HCT116 (cell line): ENCODE measurements around the gene GPATCH2L. TPM values are rescaled to one million over a fixed set of nuclear protein-coding genes. Genes with fewer than 3 reads are reported as not detected.

ENCODE experiments used
- ATAC-seq: fragments of 200-7000 bp; cut with Tn5 transposase; 2 replicates; pipeline ENCODE4 v1.9.1; 2020; ENCODE audit warnings: mild to moderate bottlenecking, moderate library complexity
- BruUV-seq: library from RNA; stranded (reverse); fragments of 400-500 nt; replicated peaks from 2 replicates; lab custom pipeline; 2021; lab: Mats Ljungman, UMichigan
- CTCF ChIA-PET: fragments of 300-600 bp; sonication (Branson Sonifier 250); formaldehyde crosslinking; loops from one replicate; lab custom pipeline; 2021; ENCODE audit warnings: antibody characterized with exemption; lab: Charles Lee
- POLR2A ChIA-PET: fragments of 300-600, 350-600 bp; sonication (Branson Sonifier 250); formaldehyde crosslinking; loops from one replicate; lab custom pipeline; 2021; ENCODE audit warnings: antibody characterized with exemption; lab: Charles Lee
- RAD21 ChIA-PET, 2 experiments: fragments of 300-600 bp; sonication (Branson Sonifier 250); formaldehyde crosslinking; loops; one replicate each; lab custom pipeline; 2023; ENCODE audit warnings: low total read pairs in 2 of 2; ENCODE audit not compliant: uncharacterized antibody in 2 of 2, unreplicated experiment in 2 of 2, low non-redundant PET in 1 of 2; lab: Charles Lee
- DNase-seq: peaks from one replicate; pipeline ENCODE4 v3.0.0-alpha.2; 2010; ENCODE audit warnings: low read depth, low spot score
- H2AFZ ChIP-seq: fragments of 200-600 bp; shearing (Covaris generic), sonication (generic); 2 replicates; pipeline ENCODE4 v1.6.1; 2017; ENCODE audit warnings: low read depth, mixed run types, mixed read lengths, antibody characterized with exemption, low read length; ENCODE audit not compliant: poor library complexity, severe bottlenecking
- H3K27ac ChIP-seq: 2 replicates; pipeline ENCODE4 v1.5.1; 2012; ENCODE audit warnings: low read depth, low read length
- H3K27me3 ChIP-seq: fragments of 200-600 bp; sonication (generic); 2 replicates; pipeline ENCODE4 v1.6.1; 2016; ENCODE audit warnings: mixed run types, low read length, mixed read lengths; ENCODE audit not compliant: insufficient read depth
- H3K36me3 ChIP-seq, 2 experiments: fragments of 200-500 bp in 1 of 2; fragments of 200-600 bp in 1 of 2; sonication (Bioruptor generic) in 1 of 2; sonication (generic) in 1 of 2; 2 replicates each; pipeline versions ENCODE4 v1.5.1 to v1.6.1; 2014 to 2016; ENCODE audit warnings: low read length in 2 of 2, inconsistent platforms in 1 of 2, mixed read lengths in 1 of 2, mixed run types in 1 of 2; ENCODE audit not compliant: insufficient read depth in 2 of 2, control insufficient read depth in 1 of 2
- H3K4me1 ChIP-seq, 2 experiments: fragments of 200-600 bp in 1 of 2; sonication (generic) in 1 of 2; 2 replicates each; pipeline versions ENCODE4 v1.5.1 to v1.6.1; 2012 to 2017; ENCODE audit warnings: low read length in 2 of 2, inconsistent platforms in 1 of 2, mild to moderate bottlenecking in 1 of 2, mixed read lengths in 1 of 2, mixed run types in 1 of 2, moderate library complexity in 1 of 2; ENCODE audit not compliant: insufficient read depth in 2 of 2, control insufficient read depth in 1 of 2
- H3K4me2 ChIP-seq: fragments of 200-600 bp; sonication (generic); 2 replicates; pipeline ENCODE4 v1.6.1; 2017; ENCODE audit warnings: mixed run types, low read length, mixed read lengths
- H3K4me3 ChIP-seq, 2 experiments: fragments of 200-600 bp in 1 of 2; sonication (generic) in 1 of 2; replicated peaks in 1 of 2; 2 replicates each; pipeline ENCODE4 v1.5.1; 2011 to 2016; ENCODE audit warnings: low read length in 2 of 2, control low read depth in 1 of 2, low read depth in 1 of 2, mild to moderate bottlenecking in 1 of 2, mixed read lengths in 1 of 2, mixed run types in 1 of 2
- H3K79me2 ChIP-seq: fragments of 200-600 bp; sonication (generic); 2 replicates; pipeline ENCODE4 v1.6.1; 2017; ENCODE audit warnings: mild to moderate bottlenecking, mixed run types, low read length, moderate library complexity, mixed read lengths; ENCODE audit not compliant: insufficient read depth
- H3K9ac ChIP-seq: fragments of 200-600 bp; sonication (generic); 2 replicates; pipeline ENCODE4 v1.6.1; 2016; ENCODE audit warnings: low read length, mixed read lengths
- H3K9me2 ChIP-seq: fragments of 200-600 bp; sonication (generic), shearing (Covaris generic); 2 replicates; pipeline ENCODE4 v1.6.1; 2017; ENCODE audit warnings: mixed run types, mild to moderate bottlenecking, moderate library complexity; ENCODE audit not compliant: insufficient read depth
- H3K9me3 ChIP-seq, 2 experiments: fragments of 200-500 bp in 1 of 2; fragments of 200-600 bp in 1 of 2; sonication (Bioruptor generic) in 1 of 2; sonication (generic) in 1 of 2; 2 replicates each; pipeline ENCODE4 v1.6.1; 2014 to 2017; ENCODE audit warnings: low read length in 2 of 2, mixed read lengths in 2 of 2, inconsistent platforms in 1 of 2, low read depth in 1 of 2, mild to moderate bottlenecking in 1 of 2, mixed run types in 1 of 2, moderate library complexity in 1 of 2; ENCODE audit not compliant: control insufficient read depth in 1 of 2, insufficient read depth in 1 of 2
- H4K20me1 ChIP-seq: fragments of 200-600 bp; sonication (generic), shearing (Covaris generic); 2 replicates; pipeline ENCODE4 v1.6.1; 2017; ENCODE audit warnings: mixed run types, mild to moderate bottlenecking, moderate library complexity; ENCODE audit not compliant: insufficient read depth
- CEBPB ChIP-seq: IDR thresholded peaks from 2 replicates; pipeline ENCODE4 v1.6.1; 2012; ENCODE audit warnings: low read depth
- CTCF ChIP-seq, 3 experiments: fragments of 200-600 bp in 1 of 3; sonication (generic) in 1 of 3; IDR thresholded peaks in 2 of 3; conservative IDR thresholded peaks in 1 of 3; 2 replicates each; pipeline ENCODE4 v1.5.1; 2012 to 2017; ENCODE audit warnings: low read depth in 2 of 3, low read length in 2 of 3, antibody characterized with exemption in 1 of 3, borderline replicate concordance in 1 of 3, control low read depth in 1 of 3, mild to moderate bottlenecking in 1 of 3, mixed read lengths in 1 of 3, mixed run types in 1 of 3, moderate library complexity in 1 of 3; ENCODE audit not compliant: insufficient read depth in 1 of 3
- REST ChIP-seq: IDR thresholded peaks from 2 replicates; pipeline ENCODE4 v1.6.1; 2012; ENCODE audit warnings: low read depth
- TCF7L2 ChIP-seq: IDR thresholded peaks from 2 replicates; pipeline ENCODE4 v1.7.0; 2011; ENCODE audit warnings: borderline replicate concordance, inconsistent platforms; ENCODE audit not compliant: insufficient read depth, insufficient read length; ENCODE audit errors: extremely low read depth
- YY1 ChIP-seq: IDR thresholded peaks from 2 replicates; pipeline ENCODE4 v1.6.1; 2011; ENCODE audit warnings: low read length, low read depth, moderate library complexity, mild to moderate bottlenecking; ENCODE audit not compliant: insufficient replicate concordance; ENCODE audit errors: extremely low read depth
- ZNF274 ChIP-seq: fragments of 200-500 bp; sonication (Bioruptor generic); IDR thresholded peaks from 2 replicates; pipeline ENCODE4 v1.6.1; 2014; ENCODE audit warnings: mild to moderate bottlenecking, low read depth, low read length, inconsistent platforms
- intact Hi-C: fragments of 100-400 bp; cut with micrococcal nuclease; formaldehyde crosslinking; loops from 2 replicates; pipeline ENCODE4 v1.10.0; 2022
- total RNA-seq: library from RNA; stranded (reverse); gene quantifications from one replicate; pipeline ENCODE4 v1.2.1, GENCODE V29; 2021; ENCODE audit not compliant: unreplicated experiment
- TF ChIP-seq, protein P1 (sequence below): IDR thresholded peaks from 2 replicates; pipeline ENCODE4 v1.6.1; 2012
- TF ChIP-seq, protein P2 (sequence below): IDR thresholded peaks from 2 replicates; pipeline ENCODE4 v1.6.1; 2011; ENCODE audit warnings: mild to moderate bottlenecking, low read length, moderate library complexity; ENCODE audit not compliant: insufficient replicate concordance; ENCODE audit errors: extremely low read depth
- TF ChIP-seq, protein P3 (sequence below): IDR thresholded peaks from 2 replicates; pipeline ENCODE4 v1.6.1; 2012

The GPATCH2L gene
- total RNA-seq, 1 experiment from 2014 or later, result 49.2 TPM

DNA sequence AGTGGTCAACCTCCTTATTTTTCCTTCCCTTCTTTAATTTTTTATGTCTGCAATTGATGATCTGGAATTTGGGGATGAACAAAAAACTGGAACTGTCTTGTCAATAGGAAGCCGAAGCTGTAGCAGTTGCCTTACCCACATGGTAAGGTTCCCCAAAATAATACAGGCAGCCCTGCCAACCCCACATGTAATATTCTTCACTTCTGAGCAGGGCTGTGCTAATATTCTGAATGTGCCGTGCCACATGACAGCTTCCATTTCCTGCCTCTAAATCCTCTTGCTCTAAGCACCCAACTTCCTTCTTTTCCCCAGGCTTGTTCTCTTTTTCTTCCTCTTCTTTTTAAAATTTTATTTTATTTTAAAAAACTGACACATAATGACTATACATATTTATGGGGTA, 39.6 kb downstream of the GPATCH2L start:
- no peak for TF ChIP-seq CTCF (IDR thresholded peaks at IDR 0.05 in 2 of 3, conservative IDR thresholded peaks at IDR 0.05 in 1 of 3; ENCODE audit: borderline replicate concordance in 1 of 3, insufficient read depth in 1 of 3, low read depth in 2 of 3, low read length in 2 of 3)
- intact Hi-C loops, result no loop called here
- peaks cover 30% of the 10 kb centered on the region for H3K79me2 ChIP-seq
- no peaks in the 10 kb centered on the region for H3K9me2 ChIP-seq
- H2AFZ ChIP-seq, result no peak overlapping the region
- H3K4me2 ChIP-seq, result no peak overlapping the region
- ChIA-PET CTCF (interaction anchor here (1.9 kb wide), 1 partner anchor 10 kb away, joined by 6 read pairs; no protein-coding TSS in a partner anchor), RAD21 (no interaction called here), POLR2A (no interaction called here)
- no peaks in the 10 kb centered on the region for H4K20me1 ChIP-seq
- H3K36me3 ChIP-seq, result peaks cover 20 to 21% of the 10 kb centered on the region in 2 experiments
- DNase-seq, result no peak
- no peaks in the 10 kb centered on the region for H3K9me3 ChIP-seq
- no TSS peak for BruUV-seq
- no peak overlapping the region for H3K9ac ChIP-seq
- no peak overlapping the region for H3K4me3 ChIP-seq
- no peak overlapping the region for H3K27ac ChIP-seq
- no peak for ATAC-seq
- no peaks in the 10 kb centered on the region for H3K27me3 ChIP-seq
- no peaks in the 10 kb centered on the region for H3K4me1 ChIP-seq

GRCh38 chr14:76193696-76194095, 42.0 kb downstream of the GPATCH2L start:
- ChIA-PET RAD21 (no interaction called here), POLR2A (no interaction called here), CTCF (interaction anchor here (2.0 kb wide), 1 partner anchor 12 kb away, joined by 4 read pairs; no protein-coding TSS in a partner anchor)
- Histone ChIP-seq H3K4me3 (no peak overlapping the region), H3K9ac (no peak overlapping the region), H3K27ac (no peak overlapping the region), H3K79me2 (peaks cover 12% of the 10 kb centered on the region), H3K4me1 (no peaks in the 10 kb centered on the region), H3K27me3 (no peaks in the 10 kb centered on the region), H3K9me3 (no peaks in the 10 kb centered on the region), H3K9me2 (no peaks in the 10 kb centered on the region), H3K4me2 (no peak overlapping the region), H4K20me1 (no peaks in the 10 kb centered on the region), H2AFZ (no peak overlapping the region), H3K36me3 (peaks cover 22 to 38% of the 10 kb centered on the region in 2 experiments)
- intact Hi-C loops, result no loop called here
- BruUV-seq, result no TSS peak
- DNase-seq (no peak), ATAC-seq (no peak)
- TF ChIP-seq, protein P1, sequence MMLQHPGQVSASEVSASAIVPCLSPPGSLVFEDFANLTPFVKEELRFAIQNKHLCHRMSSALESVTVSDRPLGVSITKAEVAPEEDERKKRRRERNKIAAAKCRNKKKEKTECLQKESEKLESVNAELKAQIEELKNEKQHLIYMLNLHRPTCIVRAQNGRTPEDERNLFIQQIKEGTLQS, result no peak
- TF ChIP-seq YY1 (no peak), CEBPB (no peak), REST (no peak), TCF7L2 (no peak), ZNF274 (no peak)
- TF ChIP-seq, protein P2, sequence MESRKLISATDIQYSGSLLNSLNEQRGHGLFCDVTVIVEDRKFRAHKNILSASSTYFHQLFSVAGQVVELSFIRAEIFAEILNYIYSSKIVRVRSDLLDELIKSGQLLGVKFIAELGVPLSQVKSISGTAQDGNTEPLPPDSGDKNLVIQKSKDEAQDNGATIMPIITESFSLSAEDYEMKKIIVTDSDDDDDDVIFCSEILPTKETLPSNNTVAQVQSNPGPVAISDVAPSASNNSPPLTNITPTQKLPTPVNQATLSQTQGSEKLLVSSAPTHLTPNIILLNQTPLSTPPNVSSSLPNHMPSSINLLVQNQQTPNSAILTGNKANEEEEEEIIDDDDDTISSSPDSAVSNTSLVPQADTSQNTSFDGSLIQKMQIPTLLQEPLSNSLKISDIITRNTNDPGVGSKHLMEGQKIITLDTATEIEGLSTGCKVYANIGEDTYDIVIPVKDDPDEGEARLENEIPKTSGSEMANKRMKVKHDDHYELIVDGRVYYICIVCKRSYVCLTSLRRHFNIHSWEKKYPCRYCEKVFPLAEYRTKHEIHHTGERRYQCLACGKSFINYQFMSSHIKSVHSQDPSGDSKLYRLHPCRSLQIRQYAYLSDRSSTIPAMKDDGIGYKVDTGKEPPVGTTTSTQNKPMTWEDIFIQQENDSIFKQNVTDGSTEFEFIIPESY, result no peak
- TF ChIP-seq, protein P3, sequence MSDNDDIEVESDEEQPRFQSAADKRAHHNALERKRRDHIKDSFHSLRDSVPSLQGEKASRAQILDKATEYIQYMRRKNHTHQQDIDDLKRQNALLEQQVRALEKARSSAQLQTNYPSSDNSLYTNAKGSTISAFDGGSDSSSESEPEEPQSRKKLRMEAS, result no peak
